GM18870 (cell line): ENCODE data around the gene NF1.
"Not testable (repeated sequence)": the region's sequence is repeated elsewhere in the genome, so short reads cannot be mapped to it uniquely, and the experiment has no call there.

Experiments
- ATAC-seq: cut with Tn5 transposase; IDR thresholded peaks from one replicate; pipeline ENCODE4 v1.9.1; 2021; ENCODE audit warnings: moderate library complexity; ENCODE audit not compliant: unreplicated experiment

NF1 gene

DNA sequence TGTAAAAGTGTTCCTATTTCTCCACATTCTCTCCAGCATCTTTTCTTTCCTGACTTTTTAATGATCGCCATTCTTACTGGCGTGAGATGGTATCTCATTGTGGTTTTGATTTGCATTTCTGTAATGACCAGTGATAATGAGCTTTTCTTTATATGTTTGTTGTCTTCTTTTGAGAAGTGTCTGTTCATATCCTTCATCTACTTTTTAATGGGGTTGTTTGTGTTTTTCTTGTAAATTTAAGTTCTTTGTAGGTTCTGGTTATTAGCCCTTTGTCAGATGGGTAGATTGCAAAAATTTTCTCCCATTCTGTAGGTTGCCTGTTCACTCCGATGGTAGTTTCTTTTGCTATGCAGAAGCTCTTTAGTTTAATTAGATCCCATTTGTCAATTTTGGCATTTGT, 81.4 kb downstream of the NF1 start:
- not testable (repeated sequence) for ATAC-seq

DNA sequence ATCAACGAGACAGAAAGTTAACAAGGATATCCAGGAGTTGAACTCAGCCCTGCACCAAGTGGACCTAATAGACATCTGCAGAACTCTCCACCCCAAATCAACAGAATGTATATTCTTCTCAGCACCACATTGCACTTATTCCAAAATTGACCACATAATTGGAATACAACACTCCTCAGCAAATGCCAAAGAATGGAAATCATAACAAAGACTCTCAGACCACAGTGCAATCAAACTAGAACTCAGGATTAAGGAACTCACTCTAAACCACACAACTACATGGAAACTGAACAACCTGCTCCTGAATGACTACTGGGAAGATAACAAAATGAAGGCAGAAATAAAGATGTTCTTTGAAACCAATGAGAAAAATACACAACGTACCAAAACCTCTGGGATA, 84.2 kb downstream of the NF1 start:
- not testable (repeated sequence) for ATAC-seq

DNA sequence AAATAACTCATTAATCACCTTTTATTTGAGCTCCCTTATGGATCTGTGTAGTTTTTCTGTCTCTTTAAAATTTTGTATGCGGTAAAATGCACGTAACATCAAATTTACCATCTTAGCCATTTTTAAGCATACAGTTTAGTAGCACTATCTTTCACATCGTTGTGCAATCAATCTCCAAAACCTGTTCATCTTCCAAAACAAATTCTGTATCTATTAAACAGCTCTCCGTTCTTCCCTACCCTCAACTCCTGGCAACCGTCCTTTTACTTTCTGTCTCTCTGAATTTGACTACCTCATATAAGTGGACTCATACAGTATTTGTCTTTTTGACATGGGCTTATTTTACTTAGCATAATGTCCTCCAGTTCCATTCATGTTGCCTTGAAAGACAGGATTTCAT, 100.5 kb downstream of the NF1 start:
- no peak for ATAC-seq

DNA sequence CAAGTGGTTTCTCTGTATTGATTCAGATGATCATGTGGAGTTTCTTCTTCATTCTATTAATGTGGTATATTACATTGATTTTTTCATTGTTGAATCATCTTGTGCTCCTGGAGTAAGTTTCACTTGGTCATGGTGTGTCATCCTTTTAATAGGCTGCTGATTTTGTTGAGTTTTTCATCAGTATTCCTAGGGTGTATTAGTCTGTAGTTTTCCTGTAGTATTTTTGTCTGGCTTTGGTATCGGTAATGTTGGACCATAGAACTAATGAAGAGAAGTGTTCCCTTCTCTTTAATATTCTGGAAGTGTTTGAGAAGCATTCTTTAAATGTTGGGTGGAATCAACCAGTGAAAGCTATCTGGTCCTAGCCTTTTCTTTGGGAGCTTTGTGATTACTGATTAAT, 103.2 kb downstream of the NF1 start:
- no peak for ATAC-seq

DNA sequence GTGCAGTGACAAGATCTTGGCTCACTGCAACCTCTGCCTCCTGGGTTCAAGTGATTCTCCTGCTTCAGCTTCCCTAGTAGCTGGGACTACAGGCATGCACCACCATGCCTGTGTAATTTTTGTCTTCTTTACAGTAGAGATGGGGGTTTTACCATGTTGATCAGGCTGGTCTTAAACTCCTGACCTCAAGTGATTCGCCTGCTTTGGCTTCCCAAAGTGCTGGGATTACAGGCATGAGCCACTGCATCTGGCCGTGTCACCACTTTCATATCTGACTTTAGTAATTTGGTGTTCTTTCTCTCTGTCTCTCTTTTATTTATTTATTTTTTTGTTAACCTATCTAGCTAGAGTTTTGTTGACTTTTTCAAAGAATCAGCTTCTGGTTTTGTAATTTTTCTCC, 103.9 kb downstream of the NF1 start:
- ATAC-seq: not testable (repeated sequence)

DNA sequence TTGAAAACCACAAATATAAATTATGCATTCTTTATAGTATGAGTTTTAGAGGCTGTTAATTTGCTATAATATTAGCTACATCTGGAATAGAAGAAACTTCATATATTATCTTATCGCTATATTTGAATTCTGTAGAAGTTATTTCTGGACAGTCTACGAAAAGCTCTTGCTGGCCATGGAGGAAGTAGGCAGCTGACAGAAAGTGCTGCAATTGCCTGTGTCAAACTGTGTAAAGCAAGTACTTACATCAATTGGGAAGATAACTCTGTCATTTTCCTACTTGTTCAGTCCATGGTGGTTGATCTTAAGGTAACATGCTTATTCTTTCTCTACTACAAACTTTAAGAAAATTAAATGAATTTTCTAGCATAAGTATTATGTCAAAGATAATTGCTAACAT, 105.5 kb downstream of the NF1 start:
- ATAC-seq: no peak

DNA sequence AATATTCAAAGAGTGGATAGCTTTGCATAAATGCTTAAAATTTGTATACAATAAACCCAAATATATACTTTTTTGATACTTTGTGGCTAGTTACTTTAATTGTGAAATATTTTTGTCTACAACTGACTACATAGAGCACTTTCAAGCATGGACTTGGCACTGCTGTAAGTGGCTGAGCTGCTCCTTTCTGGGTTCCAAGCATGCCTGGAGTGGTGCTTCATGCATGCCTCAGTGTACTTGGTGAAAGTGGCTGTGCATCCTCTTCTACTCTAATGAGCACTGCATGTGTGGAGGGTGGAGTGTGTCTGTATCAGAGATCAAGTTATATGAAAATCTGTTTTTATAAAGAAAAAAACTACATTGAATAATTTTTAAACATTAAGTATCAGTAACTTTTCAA, 108.2 kb downstream of the NF1 start:
- ATAC-seq: no peak

DNA sequence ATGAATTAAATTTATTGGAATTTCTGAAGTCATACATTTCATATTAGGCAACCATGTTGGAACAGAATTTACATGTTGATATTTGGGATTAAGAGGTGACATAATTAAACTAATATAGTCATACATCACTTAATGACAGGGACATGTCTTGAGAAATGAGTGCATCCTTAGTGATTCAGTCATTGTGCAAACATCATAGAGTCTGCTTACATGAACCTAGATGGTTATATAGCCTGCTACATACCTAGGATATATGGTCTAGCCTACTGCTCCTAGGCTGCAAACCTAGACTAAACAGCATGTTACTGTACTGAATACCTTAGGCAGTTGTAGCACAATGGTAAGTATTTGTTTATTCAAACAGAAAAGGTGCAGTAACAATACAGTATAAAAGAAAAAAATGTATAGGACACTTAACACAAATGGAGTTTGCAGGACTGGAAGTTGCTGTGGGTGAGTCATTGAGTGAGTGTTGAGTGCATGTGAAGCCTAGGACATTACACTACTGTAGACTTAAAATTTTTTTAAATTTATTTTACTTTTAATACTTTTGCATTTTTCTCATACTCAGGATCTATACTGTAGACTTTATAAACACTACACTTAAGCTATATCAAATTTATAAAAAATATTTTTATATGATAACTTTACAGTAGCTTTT, 116.7 kb downstream of the NF1 start:
- ATAC-seq: no peak

DNA sequence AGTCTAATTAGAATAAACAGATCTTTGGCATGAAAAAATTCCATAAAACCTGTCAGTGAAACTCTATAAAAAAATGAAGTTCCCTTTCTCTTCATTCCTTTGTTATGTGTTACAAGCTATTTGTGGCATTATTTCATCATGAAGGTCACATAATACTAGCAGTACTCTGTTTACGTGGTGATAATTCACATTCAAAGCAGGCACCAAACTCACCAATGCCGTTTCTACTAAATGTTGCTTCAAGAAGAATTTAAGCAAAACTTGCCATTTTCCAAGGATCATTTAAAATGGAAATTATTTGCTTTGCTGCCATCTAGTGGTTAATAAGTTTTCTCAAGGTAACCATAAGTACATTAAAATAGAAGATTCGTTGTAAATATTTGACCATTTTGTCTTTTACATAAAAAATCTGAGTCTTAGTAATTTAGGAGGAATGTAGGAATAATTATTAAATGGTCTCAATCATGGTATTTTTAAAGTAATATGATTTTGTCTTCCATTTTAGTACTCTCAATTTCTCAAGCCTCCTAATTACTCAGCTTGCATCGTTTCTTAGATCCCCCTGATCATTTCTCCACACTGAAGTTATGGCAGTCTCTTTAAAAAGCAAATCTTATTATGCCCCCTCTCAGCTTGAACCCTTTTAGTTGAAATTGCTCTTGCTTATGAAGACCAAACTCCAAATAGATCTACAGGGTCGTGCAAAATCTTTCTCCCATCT, 121.4 kb downstream of the NF1 start:
- no peak for ATAC-seq

DNA sequence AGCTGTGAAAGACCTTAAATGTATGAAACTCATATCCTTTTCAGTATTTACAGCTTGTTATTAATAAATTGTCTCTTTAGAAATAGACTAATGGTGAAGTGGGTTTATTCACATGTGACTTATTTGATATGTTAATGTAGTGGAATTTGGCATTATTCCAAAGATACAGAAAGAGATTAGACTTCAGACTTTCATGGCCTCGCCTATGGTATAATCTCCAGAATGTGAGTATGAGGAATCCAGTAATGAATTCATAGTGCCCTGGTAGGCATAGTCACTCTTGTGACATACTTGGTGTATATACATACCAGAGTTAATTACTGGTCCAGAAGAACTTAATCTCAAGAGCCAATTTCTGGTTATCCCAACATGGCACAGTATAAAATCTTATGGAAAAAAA, 129.6 kb downstream of the NF1 start:
- ATAC-seq: no peak

DNA sequence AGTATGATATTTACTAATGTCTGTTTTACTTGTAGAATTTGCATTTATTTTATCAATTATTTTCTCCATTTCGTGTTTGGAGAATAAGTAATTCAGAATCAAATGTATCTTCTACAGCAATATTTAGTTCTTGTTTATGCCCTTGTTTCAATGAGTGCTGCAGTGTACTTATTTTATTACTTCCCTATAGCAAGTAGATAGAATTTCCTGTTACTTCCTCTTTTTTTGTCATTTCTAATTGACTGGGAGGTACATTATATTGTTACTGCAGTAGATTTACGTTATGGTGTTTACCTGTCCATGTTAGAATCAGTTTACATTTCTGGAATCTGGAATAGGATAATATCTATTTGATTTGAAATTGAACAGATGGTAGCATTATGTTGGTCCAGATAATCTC, 131.1 kb downstream of the NF1 start:
- no peak for ATAC-seq

DNA sequence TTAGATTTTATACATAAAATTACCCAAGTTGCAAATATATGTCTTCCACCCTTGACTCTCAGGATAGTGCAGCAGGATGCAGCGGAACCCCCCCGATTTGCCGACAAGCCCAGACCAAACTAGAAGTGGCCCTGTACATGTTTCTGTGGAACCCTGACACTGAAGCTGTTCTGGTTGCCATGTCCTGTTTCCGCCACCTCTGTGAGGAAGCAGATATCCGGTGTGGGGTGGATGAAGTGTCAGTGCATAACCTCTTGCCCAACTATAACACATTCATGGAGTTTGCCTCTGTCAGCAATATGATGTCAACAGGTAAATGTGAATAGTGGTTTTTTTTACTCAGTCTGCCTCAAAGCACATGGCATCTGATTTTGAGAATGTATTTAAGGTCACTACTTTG, 131.6 kb downstream of the NF1 start:
- no peak for ATAC-seq

DNA sequence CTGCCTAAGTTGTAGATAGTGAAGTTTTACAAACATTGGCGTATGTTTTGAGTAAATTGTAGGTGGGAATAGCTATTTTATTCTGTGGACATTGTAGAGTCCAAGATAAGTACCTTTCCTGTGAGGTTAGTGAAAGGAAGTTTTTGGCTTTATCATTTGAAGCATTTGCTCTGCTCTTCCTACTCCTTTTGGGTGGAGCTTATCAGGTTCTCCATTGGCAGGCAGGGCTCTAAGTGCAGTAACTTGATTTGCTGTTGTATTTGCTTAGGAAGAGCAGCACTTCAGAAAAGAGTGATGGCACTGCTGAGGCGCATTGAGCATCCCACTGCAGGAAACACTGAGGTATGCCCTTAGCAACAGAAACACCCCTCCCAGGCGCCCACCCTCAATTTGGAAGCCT, 132.2 kb downstream of the NF1 start:
- no peak for ATAC-seq

DNA sequence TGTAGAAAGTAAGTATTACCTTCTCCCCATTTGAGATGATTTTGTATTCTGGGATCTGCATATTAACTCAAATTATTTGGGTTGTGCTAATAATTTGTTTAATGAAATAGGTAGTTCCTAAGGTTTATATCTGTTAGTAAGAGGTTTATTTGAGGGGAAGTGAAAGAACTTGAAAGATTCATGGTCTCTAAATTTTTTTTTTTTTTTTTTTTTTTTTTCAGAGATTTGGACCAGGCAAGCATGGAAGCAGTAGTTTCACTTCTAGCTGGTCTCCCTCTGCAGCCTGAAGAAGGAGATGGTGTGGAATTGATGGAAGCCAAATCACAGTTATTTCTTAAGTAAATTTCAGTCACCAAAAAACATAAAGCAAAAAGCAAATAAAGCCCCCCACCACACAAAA, 137.1 kb downstream of the NF1 start:
- ATAC-seq: no peak

DNA sequence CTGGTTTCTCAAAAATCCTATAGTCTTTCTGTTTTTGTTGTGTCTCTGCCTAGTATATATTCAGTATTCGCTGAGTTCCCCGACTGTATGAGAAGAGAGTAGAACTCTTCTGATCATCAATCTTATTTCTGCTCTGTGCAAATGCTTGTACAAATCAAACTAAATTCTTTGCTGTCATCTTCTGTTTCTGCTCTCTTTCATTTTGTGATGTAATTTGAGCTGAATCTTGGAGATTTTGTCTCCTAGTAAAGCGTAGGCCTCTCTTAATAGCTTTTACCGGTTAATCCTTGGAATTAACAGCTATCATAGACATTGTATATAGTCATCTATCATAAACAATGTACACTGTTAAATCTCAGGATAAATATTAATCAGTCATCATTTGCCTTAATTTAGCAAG, 140.3 kb downstream of the NF1 start:
- ATAC-seq: no peak

DNA sequence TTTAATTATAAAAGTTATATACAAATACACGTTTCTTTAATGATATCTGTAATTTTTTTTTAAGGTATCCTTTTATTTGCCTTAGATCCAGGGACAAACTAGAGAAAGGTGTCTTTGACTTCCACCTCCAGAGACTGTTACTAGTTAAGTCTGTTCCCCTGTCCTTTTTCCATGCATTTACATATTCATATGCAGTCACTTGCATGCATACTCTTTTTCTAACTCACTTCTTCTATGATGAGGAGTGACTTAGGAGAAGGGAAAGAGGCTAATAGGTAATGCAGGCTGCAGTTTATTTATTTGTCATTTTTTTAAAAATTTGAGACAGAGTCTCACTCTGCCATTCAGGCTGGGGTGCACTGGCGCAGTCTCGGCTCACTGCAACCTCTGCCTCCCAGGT, 141.4 kb downstream of the NF1 start:
- no peak for ATAC-seq

DNA sequence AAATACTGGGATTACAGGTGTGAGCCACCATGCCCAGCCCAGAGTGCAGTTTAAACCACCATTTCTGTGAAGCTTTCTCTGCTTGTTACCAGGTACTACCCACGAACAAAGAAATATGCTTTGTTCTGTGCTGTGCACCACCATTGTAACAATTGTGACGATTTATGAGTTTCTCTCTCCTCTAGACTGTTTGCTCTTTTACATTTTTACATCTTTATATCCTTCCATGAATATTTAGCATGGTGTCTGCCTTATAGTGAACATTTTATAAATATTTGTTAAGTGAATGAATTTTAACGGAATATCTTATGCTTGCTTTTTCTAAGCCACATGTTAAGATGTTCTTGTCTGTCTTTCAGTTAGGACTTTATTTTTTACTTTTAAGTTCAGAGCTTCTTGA, 141.9 kb downstream of the NF1 start:
- no peak for ATAC-seq

DNA sequence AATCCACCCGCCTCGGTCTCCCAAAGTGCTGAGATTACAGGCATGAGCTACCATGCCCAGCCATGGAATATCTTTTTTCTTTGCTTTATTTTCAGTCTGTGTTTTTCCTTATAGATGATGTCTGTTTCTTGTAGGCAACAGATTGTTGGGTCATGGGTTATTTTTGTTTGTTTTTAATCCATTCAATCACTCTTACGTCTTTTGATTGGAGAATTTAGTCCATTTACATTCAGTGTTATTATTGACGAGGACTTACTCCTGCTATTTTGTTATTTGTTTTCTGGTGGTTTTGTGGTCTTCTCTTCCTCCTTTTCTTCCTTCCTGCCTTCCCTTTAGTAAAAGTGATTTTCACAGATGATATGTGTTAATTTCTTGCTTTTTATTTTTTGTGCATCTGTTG, 146.3 kb downstream of the NF1 start:
- no peak for ATAC-seq

DNA sequence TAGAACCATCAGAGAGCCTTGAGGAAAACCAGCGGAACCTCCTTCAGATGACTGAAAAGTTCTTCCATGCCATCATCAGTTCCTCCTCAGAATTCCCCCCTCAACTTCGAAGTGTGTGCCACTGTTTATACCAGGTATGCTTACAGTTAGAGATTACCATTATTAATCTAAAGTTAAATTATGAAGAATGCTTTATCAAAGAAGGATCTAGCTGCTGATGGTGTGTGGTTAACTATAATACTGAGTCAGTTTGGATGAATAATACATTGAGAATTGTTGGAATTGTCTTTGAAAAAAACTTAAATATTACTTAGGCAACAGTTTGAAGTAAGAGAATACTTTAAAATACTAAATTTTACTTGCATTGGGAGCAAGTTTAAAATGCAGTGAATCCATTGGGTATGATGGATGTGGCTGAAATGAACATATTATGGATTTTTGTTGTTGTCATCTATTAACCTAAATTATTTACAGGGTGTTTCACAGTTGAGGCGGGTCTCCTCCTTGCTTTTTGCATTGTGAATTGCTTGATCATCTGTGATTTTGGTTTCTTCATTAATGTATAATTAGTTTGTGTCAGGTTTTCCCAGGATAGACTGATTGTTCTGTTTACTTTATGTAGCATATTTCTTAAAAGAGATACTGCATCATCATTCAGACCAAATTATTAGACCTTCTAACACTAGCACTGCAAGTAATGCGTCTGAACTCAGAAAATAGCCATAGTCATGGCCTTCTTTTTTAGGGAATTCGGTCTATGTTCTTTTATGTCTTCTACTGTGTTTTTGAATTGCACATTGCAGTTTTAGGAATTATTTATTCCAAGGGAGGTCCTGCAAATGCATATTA, 154.4 kb downstream of the NF1 start:
- ATAC-seq: no peak

DNA sequence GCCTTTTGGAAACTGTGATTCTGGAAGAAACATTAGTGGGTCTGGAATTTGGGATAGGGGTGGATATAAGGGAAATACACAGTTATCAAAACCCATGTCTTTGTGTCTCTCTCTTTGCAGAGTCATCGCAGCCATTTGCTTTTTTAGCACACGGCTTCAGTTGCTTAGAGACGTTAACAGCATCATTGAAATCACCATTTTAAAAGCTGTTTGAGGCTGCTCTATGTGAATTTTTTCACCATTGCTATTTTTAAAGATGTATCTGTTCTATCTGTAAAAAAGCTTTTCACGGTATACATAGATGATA, 155.0 kb downstream of the NF1 start:
- no peak for ATAC-seq

DNA sequence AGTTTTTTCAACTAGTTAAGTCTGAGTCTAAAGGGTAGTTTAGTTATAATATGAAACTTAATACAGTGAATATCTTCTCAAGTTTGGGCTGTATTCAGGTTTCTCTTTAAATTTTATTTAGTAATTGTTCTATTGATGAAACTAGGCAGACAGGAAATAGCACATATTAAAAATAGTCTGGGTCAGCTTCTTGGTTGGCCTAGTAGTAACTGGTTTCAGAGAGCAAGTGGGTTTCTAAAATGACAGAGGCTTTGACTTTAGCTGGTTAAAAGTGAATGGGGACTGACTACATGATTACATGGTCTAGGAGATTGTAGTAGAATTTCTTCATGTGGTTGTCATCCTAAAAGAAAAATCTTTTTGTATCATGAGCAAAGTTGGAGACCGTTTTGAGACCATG, 155.5 kb downstream of the NF1 start:
- no peak for ATAC-seq
